ENCODE measurements around the gene ZC2HC1B. TPM values are rescaled to one million over a fixed set of nuclear protein-coding genes. Genes with fewer than 3 reads are reported as not detected.

ZC2HC1B gene
- total RNA-seq, 1 experiment from 2014 or later, result not detected

- H3K9me3 ChIP-seq, result no peaks in the 10 kb centered on the region
- no TSS peak for BruUV-seq (replicated peaks)
- DNase-seq, result peak in 1 of 2 experiments; percentile 48
- H3K27me3 ChIP-seq (replicated peaks; ENCODE audit: control insufficient read depth, insufficient read depth, low read length), result no peaks in the 10 kb centered on the region
- ChIA-PET CTCF (interaction anchor here (1.3 kb wide), 1 partner anchor 24 kb away, joined by 6 read pairs; no protein-coding TSS in a partner anchor), POLR2A (no interaction called here)
- no peaks in the 10 kb centered on the region for H3K9me3 Mint-ChIP-seq (ENCODE audit: unreplicated experiment)
- TF ChIP-seq CTCF (IDR thresholded peaks at IDR 0.05; ENCODE audit: insufficient read depth in 1 of 2, low read depth in 1 of 2, low read length in 1 of 2, severe bottlenecking in 1 of 2, unreplicated experiment in 1 of 2), result no peak
- peaks cover 16% of the 10 kb centered on the region for H3K4me1 ChIP-seq
- peaks cover 31% of the 10 kb centered on the region for H3K27me3 Mint-ChIP-seq (ENCODE audit: insufficient read depth, unreplicated experiment)
- intact Hi-C loops (cut with micrococcal nuclease; ENCODE audit: unreplicated experiment), result loop anchor here (1.0 to 2.0 kb wide), 2 partner anchors 13 to 22 kb away; no protein-coding TSS in a partner anchor
- H3K36me3 Mint-ChIP-seq (ENCODE audit: insufficient read depth, unreplicated experiment), result no peaks in the 10 kb centered on the region
- no peak overlapping the region for H3K4me3 ChIP-seq (ENCODE audit: low read depth, low read length)
- no peaks in the 10 kb centered on the region for H3K36me3 ChIP-seq (ENCODE audit: control insufficient read depth, insufficient read depth, low read length)
- no peak overlapping the region for H3K27ac Mint-ChIP-seq (ENCODE audit: unreplicated experiment)
- H3K4me3 Mint-ChIP-seq (ENCODE audit: unreplicated experiment), result no peak overlapping the region
- peaks cover 7% of the 10 kb centered on the region for H3K4me1 Mint-ChIP-seq (ENCODE audit: low read depth, unreplicated experiment)
Measured at GRCh38 chr6:143964674-143965081, 100.4 kb downstream of the ZC2HC1B start.

GRCh38 chr6:143965503-143966171 lies 101.4 kb downstream of the ZC2HC1B start:
- no peak for DNase-seq
- no TSS peak for BruUV-seq (replicated peaks)
- POLR2A ChIA-PET, result no interaction called here

GRCh38 chr6:143966312-143966711 lies 102.0 kb downstream of the ZC2HC1B start:
- intact Hi-C loops (cut with micrococcal nuclease; ENCODE audit: unreplicated experiment), result no loop called here
- Mint-ChIP-seq H3K4me1 (ENCODE audit: low read depth, unreplicated experiment) (peaks cover 7% of the 10 kb centered on the region), H3K27ac (ENCODE audit: unreplicated experiment) (no peak overlapping the region), H3K4me3 (ENCODE audit: unreplicated experiment) (no peak overlapping the region), H3K9me3 (ENCODE audit: unreplicated experiment) (no peaks in the 10 kb centered on the region), H3K36me3 (ENCODE audit: insufficient read depth, unreplicated experiment) (no peaks in the 10 kb centered on the region), H3K27me3 (ENCODE audit: insufficient read depth, unreplicated experiment) (peaks cover 31% of the 10 kb centered on the region)
- no peak for TF ChIP-seq CTCF (IDR thresholded peaks at IDR 0.05; ENCODE audit: insufficient read depth in 1 of 2, low read depth in 1 of 2, low read length in 1 of 2, severe bottlenecking in 1 of 2, unreplicated experiment in 1 of 2)
- no peaks in the 10 kb centered on the region for H3K36me3 ChIP-seq (ENCODE audit: control insufficient read depth, insufficient read depth, low read length)
- CTCF ChIA-PET, result no interaction called here
- POLR2A ChIA-PET, result no interaction called here
- no TSS peak for BruUV-seq (replicated peaks)
- peaks cover 16% of the 10 kb centered on the region for H3K4me1 ChIP-seq
- no peak overlapping the region for H3K4me3 ChIP-seq (ENCODE audit: low read depth, low read length)
- DNase-seq, result no peak
- H3K27me3 ChIP-seq (replicated peaks; ENCODE audit: control insufficient read depth, insufficient read depth, low read length), result no peaks in the 10 kb centered on the region
- H3K9me3 ChIP-seq, result no peaks in the 10 kb centered on the region

More at GRCh38 chr6:143965503-143966171, 101.4 kb downstream of the ZC2HC1B start:
- intact Hi-C loops (cut with micrococcal nuclease; ENCODE audit: unreplicated experiment), result loop anchor here (2.0 kb wide), 1 partner anchor 23 kb away; no protein-coding TSS in a partner anchor
- no peaks in the 10 kb centered on the region for H3K36me3 ChIP-seq (ENCODE audit: control insufficient read depth, insufficient read depth, low read length)
- CTCF ChIA-PET, result no interaction called here
- Mint-ChIP-seq H3K27ac (ENCODE audit: unreplicated experiment) (no peak overlapping the region), H3K4me3 (ENCODE audit: unreplicated experiment) (no peak overlapping the region), H3K27me3 (ENCODE audit: insufficient read depth, unreplicated experiment) (peaks cover 31% of the 10 kb centered on the region), H3K4me1 (ENCODE audit: low read depth, unreplicated experiment) (peaks cover 7% of the 10 kb centered on the region), H3K9me3 (ENCODE audit: unreplicated experiment) (no peaks in the 10 kb centered on the region), H3K36me3 (ENCODE audit: insufficient read depth, unreplicated experiment) (no peaks in the 10 kb centered on the region)
- H3K27me3 ChIP-seq (replicated peaks; ENCODE audit: control insufficient read depth, insufficient read depth, low read length), result no peaks in the 10 kb centered on the region
- H3K4me3 ChIP-seq (ENCODE audit: low read depth, low read length), result no peak overlapping the region
- no peaks in the 10 kb centered on the region for H3K9me3 ChIP-seq
- TF ChIP-seq CTCF (IDR thresholded peaks at IDR 0.05; ENCODE audit: insufficient read depth in 1 of 2, low read depth in 1 of 2, low read length in 1 of 2, severe bottlenecking in 1 of 2, unreplicated experiment in 1 of 2), result no peak
- H3K4me1 ChIP-seq, result peaks cover 16% of the 10 kb centered on the region

Measured in Caco-2 (cell line).